G401.6 (cell line): ENCODE results near the gene MAGI3.

ENCODE experiments used
- FAIRE-seq: peaks from 2 replicates; lab custom pipeline; 2012; peaks lifted over from hg19 to GRCh38; lab: Jason Lieb, UNC

Gene MAGI3

DNA sequence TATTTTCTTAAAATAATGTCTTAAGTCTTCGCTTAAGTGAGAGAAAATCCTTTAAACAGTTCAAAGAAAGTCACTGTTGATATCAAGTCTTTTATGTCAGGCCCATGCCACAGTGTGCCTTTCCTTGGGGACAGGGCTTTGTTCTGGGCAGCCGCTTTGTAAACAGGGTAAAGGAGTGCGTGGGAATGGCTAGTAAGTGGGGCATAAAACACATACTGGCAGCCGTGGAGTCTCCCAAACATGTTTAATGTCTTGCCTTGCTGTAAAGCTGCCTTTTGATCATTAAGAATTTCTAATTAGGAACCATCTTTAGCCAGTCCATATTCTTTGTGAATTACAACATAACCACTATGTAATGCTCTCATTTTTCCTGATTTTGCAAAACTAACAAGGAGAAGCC lies 269.2 kb downstream of the MAGI3 start:
- no peak for FAIRE-seq

DNA sequence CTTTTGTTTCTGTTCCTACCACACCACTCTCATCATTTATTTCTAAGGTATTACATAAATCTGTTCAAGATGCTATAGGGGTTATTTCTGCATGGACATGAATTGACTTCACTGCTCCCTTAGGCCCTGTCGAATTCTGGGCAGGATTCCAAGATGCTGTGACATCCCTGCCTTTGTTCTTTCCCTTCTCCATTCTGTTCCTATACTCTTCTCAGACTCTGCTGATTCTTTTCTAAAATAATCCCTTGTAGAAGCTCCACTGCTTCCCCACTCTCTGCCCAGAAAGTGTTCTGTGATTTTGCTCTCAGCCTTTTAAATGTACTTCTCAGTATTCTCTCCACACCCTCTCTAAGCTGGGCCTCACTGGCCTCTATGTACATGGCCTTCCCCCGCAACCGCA lies 269.8 kb downstream of the MAGI3 start:
- FAIRE-seq: no peak

- FAIRE-seq: no peak
Observed at GRCh38 chr1:113662101-113662500, 271.8 kb downstream of the MAGI3 start.

DNA sequence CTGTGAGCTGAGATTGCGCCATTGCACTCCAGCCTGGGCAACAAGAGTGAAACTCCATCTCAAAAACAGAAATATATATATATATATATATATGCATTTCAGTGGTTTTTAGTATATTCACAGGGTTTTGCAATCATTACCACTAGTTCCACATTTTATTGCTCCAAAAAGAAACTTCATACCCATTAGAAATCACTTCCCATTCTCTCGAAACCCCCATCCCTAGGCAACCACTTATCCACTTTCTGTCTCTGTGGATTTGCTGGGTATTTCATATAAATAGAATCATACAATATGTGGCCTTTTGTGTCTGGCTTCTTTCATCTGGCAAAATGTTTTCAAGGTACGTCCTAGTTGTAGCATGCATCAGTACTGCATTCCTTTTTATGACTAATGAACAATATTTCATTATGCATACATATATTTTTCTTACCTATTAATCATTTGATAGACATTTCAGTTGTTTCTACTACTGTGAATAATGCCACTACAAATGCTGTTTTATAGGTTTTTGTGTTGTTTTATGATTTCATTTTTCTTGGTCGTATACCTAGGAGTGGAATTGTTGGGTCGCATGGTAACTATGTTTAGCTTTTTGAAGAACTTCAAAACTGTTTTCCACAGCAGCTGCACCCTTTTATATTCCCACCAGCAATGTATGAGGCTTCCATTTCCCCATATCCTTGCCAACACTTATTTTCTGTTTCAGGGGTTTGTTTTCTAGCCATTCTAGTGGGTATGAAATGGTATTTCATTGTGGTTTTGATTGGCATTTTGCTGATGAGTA lies 273.0 kb downstream of the MAGI3 start:
- no peak for FAIRE-seq

DNA sequence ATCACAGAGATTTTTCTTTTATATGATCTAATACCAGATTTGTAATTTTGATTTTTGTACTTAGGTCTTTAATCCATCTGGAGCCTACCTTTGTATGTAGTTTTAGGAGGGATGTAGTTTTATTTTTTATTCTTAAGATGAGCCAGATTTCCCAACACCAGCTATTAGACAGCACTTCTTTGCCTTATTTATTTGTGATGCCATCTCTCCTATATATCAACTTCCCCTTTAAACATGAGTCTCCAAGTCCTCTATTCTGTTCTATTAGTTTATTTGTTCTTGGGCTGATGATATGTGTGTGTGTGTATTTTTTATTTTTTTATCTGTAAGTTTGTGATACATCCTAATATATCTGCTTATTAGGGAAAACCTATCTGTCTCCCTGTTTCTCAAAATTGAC lies 274.8 kb downstream of the MAGI3 start:
- no peak for FAIRE-seq

DNA sequence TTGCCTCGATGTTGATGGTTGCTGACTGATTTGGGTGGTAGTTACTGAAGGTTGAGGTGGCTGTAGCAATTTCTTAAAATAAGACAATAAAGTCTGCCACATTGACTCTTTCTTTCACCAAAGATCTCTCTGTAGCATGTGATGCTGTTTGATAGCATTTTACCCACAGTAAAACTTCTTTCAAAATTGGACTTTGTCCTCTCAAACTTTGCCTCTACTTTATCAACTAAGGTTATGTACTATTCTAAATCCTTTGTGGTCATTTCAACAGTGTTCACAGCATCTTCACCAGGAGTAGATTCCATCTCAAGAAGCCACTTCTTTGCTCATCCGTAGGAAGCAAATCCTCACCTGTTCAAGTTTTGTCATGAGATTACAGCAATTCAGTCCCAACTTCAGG lies 275.8 kb downstream of the MAGI3 start:
- no peak for FAIRE-seq

DNA sequence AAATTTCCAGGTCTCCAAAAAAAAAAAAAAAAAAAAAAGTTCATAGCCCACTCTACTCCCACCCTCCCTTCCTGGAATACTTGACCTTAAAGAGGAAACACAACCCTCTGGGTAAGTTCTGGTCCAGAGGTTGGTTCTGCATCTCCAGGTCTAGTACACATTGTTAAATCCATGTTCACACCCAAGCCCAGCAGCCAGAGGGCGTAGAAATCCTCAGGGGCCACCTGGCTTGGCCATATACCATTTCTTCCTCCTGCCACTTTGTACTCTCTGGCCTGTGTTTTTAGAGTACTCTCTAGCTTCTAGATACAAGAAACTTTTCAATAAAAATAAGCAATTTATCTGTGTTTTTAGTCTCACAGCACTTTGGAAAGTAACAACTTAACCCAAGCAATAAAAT lies 279.7 kb downstream of the MAGI3 start:
- FAIRE-seq: no peak

DNA sequence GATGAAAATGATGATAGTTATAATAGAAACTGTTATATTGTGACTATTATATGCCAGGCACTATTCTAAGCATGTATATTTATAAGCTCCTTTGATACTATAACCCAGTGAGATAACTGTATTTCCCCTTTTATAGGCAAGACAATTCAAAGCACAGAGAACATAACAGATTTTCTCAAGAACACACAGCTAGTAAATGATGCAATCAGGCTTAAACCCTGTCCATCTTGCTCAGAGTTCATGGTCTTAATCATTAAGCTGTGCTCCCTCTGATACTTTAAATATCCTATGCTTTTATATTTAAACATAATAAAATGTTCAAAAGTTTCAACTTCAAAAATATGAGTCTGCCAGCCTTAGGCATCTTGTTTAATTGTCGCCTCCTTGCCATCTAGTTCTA lies 280.3 kb downstream of the MAGI3 start:
- FAIRE-seq: no peak

DNA sequence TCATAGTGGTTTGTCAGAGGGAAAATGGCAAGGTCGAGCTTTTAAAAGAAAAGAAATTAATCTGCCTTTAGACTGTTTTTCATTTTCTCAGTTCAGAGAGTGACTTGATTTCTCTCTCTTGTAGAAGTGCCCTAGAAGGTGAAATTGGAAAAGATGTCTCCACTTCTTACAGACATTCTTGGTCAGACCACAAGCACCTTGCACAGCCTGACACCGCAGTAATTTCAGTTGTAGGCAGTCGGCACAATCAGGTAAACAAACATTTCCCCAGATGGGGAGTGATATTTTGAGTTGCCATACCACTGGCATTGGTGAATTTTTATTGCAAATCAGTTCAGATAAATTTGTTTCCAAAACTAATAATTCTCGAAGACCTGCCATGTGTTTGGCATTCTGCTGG lies 282.2 kb downstream of the MAGI3 start:
- FAIRE-seq: no peak

GRCh38 chr1:113674591-113674990 lies 284.3 kb downstream of the MAGI3 start:
- FAIRE-seq: no peak

DNA sequence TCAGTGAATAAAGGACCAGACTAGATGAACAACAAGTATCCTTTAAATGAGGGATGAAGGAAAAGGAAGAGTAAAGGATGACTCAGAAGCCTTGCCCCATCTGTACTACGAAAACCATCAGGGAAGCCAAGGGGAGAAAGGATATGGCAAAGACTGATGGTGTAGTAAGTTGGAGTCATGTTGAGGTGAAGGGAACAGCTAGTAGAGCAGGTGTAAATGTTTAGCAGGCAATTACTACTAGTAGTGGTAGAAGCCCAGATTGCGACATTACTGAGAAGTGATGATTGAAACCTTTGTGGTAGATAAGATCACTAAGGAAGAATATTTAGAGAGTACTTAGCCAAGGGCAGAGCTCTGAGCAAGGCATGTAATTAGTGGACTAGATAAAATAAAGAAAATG lies 285.0 kb downstream of the MAGI3 start:
- FAIRE-seq: no peak

DNA sequence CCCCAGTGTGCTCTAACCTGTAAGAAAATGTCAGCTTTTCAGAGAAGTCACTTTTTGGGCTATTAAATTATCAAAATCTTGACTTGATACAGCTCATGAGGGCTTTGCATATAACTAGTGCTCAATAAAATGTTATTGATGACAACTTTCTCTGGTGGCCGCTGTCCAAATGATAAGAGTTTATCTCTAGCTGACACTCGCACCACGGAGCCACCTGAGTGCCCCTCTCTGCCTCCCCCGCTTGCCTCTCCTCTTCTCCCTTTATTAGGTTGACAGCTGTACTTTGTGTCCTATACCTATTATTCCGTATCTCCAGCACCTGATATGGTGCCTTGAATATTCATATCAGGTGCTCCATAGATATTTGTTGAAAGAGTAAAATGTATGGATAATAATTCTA lies 286.2 kb downstream of the MAGI3 start:
- no peak for FAIRE-seq

DNA sequence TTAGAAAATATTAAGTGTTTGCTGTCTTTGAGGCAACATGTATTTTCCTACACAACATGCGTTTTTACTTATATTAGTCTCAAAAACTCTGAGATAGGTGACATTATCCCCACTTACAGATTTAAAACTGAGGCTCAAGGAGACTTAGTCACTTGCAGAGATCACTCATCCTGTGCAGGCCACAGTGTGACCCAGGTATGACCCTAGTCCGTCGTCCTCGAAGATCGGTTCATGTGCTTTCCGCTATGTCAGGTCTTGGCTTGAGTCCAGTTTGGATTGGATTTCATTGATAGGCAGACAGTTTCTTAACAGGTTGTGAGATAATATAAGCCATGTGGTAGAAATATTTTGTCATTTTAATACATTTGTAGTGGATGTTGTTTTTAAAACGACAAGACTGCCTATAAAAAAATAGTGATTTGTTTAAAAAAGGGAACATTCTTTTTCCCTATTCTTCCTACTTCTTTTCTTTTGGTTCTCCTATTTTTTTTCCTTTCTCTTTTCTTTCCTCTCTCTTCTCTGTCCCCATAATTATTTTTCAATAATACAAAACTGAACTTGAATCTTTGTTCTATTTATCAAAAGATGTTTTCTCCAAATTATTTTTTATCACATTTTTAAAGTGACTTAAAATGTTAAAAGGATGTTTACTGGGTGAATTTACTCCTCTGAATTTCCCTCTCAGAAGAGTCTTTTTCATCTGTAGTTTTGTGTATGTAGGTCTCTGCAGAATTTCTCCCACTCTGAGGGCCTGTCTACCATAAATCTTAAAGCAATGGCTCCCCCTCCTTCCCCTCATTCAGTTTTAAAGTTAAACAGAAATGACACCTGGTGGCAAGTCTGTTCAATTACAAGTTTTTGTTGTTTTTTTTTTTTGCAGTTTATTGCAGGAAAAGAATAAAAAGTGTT lies 287.2 kb downstream of the MAGI3 start:
- FAIRE-seq: peak; percentile 90

- FAIRE-seq: no peak
Observed at GRCh38 chr1:113678159-113678469, 287.8 kb downstream of the MAGI3 start.

- no peak for FAIRE-seq
Observed at GRCh38 chr1:113681596-113682337, 291.5 kb downstream of the MAGI3 start.

DNA sequence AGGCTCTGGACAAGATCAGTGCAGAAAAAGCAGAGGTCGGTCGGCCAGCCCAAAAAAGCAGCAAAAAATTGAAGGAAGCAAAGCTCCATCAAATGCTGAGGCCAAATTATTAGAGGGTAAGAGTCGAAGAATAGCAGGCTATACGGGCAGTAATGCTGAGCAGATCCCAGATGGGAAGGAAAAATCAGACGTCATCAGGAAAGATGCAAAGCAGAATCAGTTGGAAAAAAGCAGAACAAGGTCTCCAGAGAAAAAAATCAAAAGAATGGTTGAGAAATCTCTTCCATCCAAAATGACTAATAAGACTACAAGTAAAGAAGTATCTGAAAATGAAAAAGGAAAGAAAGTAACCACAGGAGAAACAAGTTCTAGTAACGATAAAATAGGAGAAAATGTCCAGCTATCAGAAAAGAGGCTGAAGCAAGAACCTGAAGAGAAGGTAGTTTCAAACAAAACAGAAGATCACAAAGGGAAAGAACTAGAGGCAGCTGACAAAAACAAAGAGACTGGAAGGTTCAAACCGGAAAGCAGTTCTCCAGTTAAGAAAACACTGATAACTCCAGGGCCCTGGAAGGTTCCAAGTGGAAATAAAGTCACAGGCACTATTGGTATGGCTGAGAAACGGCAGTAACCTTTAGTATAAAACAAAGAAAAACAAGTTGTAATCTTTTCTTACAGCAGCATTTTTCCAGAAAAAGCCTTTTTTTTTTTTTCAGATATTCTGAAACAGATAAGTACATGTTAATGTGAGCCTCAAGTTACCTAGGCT lies 293.3 kb downstream of the MAGI3 start:
- FAIRE-seq: no peak

DNA sequence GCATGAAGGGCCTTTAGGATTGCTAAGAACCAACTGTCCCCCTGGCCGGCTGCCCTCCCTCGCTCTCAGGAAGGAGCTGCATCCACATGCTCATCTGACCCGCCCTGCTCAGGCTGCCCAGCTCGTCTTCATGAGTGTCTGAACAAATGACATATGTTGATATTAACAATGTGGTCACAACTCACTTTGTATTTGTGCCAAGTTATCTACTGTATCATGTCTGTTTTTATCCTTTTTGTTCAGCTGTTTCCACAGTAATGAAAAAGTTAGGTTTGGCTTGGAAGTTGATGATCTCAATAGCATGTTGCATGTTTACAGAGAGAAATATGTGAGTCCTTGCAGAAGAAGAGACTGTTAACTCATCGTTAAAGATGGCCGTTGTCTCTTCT lies 293.8 kb downstream of the MAGI3 start:
- no peak for FAIRE-seq

GRCh38 chr1:113686891-113687618 lies 296.7 kb downstream of the MAGI3 start:
- no peak for FAIRE-seq

- FAIRE-seq: no peak
Observed at GRCh38 chr1:113691184-113691583, 300.9 kb downstream of the MAGI3 start.

- no peak for FAIRE-seq
Observed at GRCh38 chr1:113692342-113692741, 302.0 kb downstream of the MAGI3 start.

GRCh38 chr1:113692824-113693431 lies 302.6 kb downstream of the MAGI3 start:
- FAIRE-seq: no peak
